Aorta (tissue), 5 donors: Measurements from ENCODE around the gene NOCT. TPM values are rescaled to one million over a fixed set of nuclear protein-coding genes. Genes with fewer than 3 reads are reported as not detected.
"Not testable (repeated sequence)": the region's sequence is repeated elsewhere in the genome, so short reads cannot be mapped to it uniquely, and the experiment has no call there.

Experiments
- ATAC-seq: fragments of 200-7000 bp; cut with Tn5 transposase; one replicate; pipeline ENCODE4 v1.9.1; 2022; ENCODE audit warnings: moderate library complexity; ENCODE audit not compliant: low FRiP score
- DNase-seq, 2 donors: peaks; one replicate each; pipeline ENCODE4 v3.0.0-alpha.2; 2020
- H3K27ac ChIP-seq, 2 donors: one replicate each; pipeline ENCODE4 v1.5.1; 2013; ENCODE audit warnings: low read length in 2 of 2, mild to moderate bottlenecking in 2 of 2, moderate library complexity in 2 of 2, control low read depth in 1 of 2, inconsistent platforms in 1 of 2, low read depth in 1 of 2
- H3K27me3 ChIP-seq, 2 donors: one replicate each; pipeline ENCODE4 v1.6.1; 2013; ENCODE audit warnings: control low read depth in 1 of 2, low read length in 1 of 2, mild to moderate bottlenecking in 1 of 2, moderate library complexity in 1 of 2; ENCODE audit not compliant: insufficient read depth in 2 of 2, control insufficient read depth in 1 of 2
- H3K36me3 ChIP-seq, 2 donors: one replicate each; pipeline ENCODE4 v1.6.1; 2013; ENCODE audit warnings: control low read depth in 1 of 2, low read length in 1 of 2, mild to moderate bottlenecking in 1 of 2; ENCODE audit not compliant: insufficient read depth in 2 of 2, control insufficient read depth in 1 of 2
- H3K4me1 ChIP-seq, 2 donors: one replicate each; pipeline ENCODE4 v1.6.1; 2013; ENCODE audit warnings: low read length in 2 of 2, control low read depth in 1 of 2, mild to moderate bottlenecking in 1 of 2, moderate library complexity in 1 of 2; ENCODE audit not compliant: insufficient read depth in 2 of 2, control insufficient read depth in 1 of 2
- H3K4me3 ChIP-seq, 2 donors: one replicate each; pipeline ENCODE4 v1.5.1; 2013; ENCODE audit warnings: low read length in 2 of 2, control low read depth in 1 of 2, mild to moderate bottlenecking in 1 of 2
- H3K9me3 ChIP-seq: one replicate; pipeline ENCODE4 v1.6.1; 2013; ENCODE audit warnings: mild to moderate bottlenecking, low read length; ENCODE audit not compliant: control insufficient read depth
- whole genome bisulfite sequencing, 2 donors: extraction: QIAGEN DNeasy Blood & Tissue Kit; methylation state at CpG; one replicate each; pipeline ENCODE4 v1.1.7; 2013; 5-methylcytosine and 5-hydroxymethylcytosine counted together
- intact Hi-C, 2 donors: fragments of 100-400 bp; cut with DNase I; formaldehyde crosslinking; loops; one replicate each; pipeline versions ENCODE4 v1.14.2 to v1.15.0; 2022
- polyA plus RNA-seq, 2 donors: library from polyadenylated mRNA; stranded (reverse); fragments of 200-250 nt; gene quantifications; one replicate each; pipeline ENCODE4 v1.2.3, GENCODE V29; 2013
- total RNA-seq, 2 donors: library from RNA; stranded (reverse); fragmentation: NEBNext Ultra II Directional; extraction: Animal tissue kit (Norgen Biotek cat#: 25700); gene quantifications; one replicate each; pipeline ENCODE4 v1.2.1, GENCODE V29; 2021
- donor health status: healthy with polysubstance abuse.
- donor health status: Bipolar disorder and iron deficiency.
- donor health status: DM: no; HTN: no; CAD: no.
- donor health status: DM: no; HTN: no; CAD: no.
- donor health status: DM: yes; HTN: yes; CAD: no.

NOCT gene
- total and polyA plus RNA-seq, 4 donors: 0.20 to 6.9 (median 3.6) TPM

DNA sequence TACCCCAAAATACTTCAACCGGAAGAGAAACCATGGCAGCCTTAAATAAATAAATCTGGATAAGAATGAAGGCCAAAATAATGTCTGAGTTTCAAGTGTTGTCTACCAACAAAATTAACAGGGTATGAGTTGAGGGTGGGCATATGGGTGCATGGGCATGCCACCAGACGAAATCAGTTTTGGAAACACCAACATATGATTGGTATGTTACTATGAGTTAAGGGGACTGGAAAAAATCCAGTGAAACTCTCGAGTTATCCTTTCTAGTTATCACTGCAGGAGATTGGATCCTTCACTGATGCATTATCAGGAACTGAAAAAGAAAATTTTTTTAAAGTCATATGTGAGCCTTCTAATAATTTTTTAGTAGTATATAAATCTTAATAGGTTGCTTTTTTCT is 32.4 kb downstream of the NOCT start:
- no peaks in the 10 kb centered on the region for H3K9me3 ChIP-seq
- no peaks in the 10 kb centered on the region for H3K36me3 ChIP-seq
- ATAC-seq (no peak), DNase-seq (no peak)
- intact Hi-C loops: no loop called here
- no peaks in the 10 kb centered on the region for H3K4me1 ChIP-seq
- H3K4me3 ChIP-seq: no peak overlapping the region
- H3K27me3 ChIP-seq: no peaks in the 10 kb centered on the region
- H3K27ac ChIP-seq: no peak overlapping the region
- 31 to 36% methylated on average over 3 of the region's 3 CpGs for WGBS, 2 donors

DNA sequence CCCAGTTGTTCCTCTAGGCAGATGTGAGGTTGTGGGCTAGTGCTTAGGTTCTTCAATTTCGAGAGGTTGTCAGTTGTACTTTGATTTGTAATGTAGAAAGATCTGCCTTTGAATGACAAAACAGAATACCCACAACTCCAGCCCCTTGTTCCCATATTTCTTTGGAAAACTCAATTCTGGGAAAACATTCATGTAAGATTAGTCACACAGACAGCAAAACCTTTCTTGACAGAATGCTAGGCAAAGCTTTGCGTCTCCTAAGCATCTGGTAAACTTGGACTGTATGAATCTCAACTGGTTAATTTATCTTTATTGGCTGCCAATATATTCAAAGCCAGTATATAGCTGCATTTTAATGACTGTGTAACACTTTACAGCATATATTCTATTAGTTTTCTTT is 34.9 kb downstream of the NOCT start:
- Histone ChIP-seq H3K36me3 (peaks cover 0 to 2% of the 10 kb centered on the region in 2 donors), H3K9me3 (no peaks in the 10 kb centered on the region), H3K4me3 (no peak overlapping the region), H3K4me1 (peaks cover 0 to 11% of the 10 kb centered on the region in 2 donors), H3K27ac (no peak overlapping the region), H3K27me3 (no peaks in the 10 kb centered on the region)
- 41 to 61% methylated on average over 2 of the region's 2 CpGs for WGBS, 2 donors
- no peak for ATAC-seq
- no peak for DNase-seq
- intact Hi-C loops: no loop called here

DNA sequence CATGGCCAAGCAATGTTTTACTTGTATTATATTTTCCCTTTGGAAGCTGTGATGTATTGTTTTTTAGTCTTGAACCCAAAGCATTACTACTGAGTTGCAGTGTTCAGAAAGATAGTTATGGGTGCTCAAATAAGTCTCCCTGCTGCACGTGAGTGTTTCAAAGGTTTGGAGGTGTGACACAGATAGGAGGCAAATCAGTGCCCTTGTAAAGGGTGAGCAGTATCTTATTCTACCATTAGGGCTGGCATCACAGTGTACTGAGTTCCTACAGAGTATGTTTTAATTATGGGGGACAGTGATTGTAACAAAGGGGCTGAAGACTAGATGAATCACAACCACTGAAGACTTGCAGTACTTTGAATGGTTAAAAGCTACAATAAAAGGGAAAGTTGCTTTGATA is 38.3 kb downstream of the NOCT start:
- 78 to 88% methylated on average over 1 of the region's 1 CpG for WGBS, 2 donors

DNA sequence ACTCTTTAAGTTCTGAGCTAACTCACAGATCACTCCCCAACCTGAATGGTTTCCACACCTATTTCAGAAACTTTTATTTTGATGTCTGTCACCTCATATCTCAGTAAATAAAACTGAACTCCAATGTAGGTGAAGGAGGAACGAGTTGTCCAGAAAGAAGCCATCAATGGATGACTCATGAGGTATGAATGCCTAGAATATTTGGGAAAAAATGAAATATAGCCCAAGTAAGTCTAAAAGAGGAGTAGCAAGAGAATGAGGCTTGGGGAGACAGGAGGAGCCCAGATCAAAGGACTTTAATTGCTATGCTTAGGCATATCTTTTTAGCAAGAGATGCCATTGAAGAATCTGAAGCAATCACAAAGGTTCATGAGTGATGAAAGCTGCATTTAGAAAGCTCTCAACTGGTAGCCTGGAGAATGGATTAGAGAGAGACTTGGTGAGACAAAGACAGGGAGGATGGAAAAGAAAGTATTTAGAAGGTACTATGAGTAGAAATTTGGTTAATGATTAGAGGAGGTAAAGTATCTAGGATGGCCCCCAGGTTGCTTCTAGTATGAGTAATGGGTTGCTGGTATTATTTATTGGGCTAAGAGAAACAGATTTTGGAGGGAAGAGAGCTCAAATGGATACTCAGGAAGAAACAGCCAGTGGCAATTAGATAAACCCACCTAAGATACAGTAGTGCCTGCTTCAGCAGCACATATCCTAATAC is 39.4 kb downstream of the NOCT start:
- no peak overlapping the region for H3K27ac ChIP-seq
- intact Hi-C loops: no loop called here
- H3K9me3 ChIP-seq: no peaks in the 10 kb centered on the region
- H3K27me3 ChIP-seq: no peaks in the 10 kb centered on the region
- DNase-seq (no peak), ATAC-seq (no peak)
- no peak overlapping the region for H3K4me3 ChIP-seq
- peaks cover 0 to 11% of the 10 kb centered on the region in 2 donors for H3K4me1 ChIP-seq
- 4 to 6% methylated on average over 1 of the region's 1 CpG for WGBS, 2 donors
- H3K36me3 ChIP-seq: peaks cover 0 to 3% of the 10 kb centered on the region in 2 donors

More for the DNA sequence above, 38.3 kb downstream of the NOCT start:
- Histone ChIP-seq H3K36me3 (peaks cover 0 to 3% of the 10 kb centered on the region in 2 donors), H3K4me1 (peaks cover 0 to 11% of the 10 kb centered on the region in 2 donors), H3K27ac (no peak overlapping the region), H3K27me3 (no peaks in the 10 kb centered on the region), H3K4me3 (no peak overlapping the region), H3K9me3 (no peaks in the 10 kb centered on the region)
- ATAC-seq: no peak
- no peak for DNase-seq
- intact Hi-C loops: no loop called here

- 67 to 69% methylated on average over 4 of the region's 4 CpGs for WGBS, 2 donors
- H3K36me3 ChIP-seq, H3K4me3 ChIP-seq, H3K27me3 ChIP-seq, H3K27ac ChIP-seq, H3K9me3 ChIP-seq, DNase-seq, intact Hi-C loops, ATAC-seq: not testable (repeated sequence)
- H3K4me1 ChIP-seq: peaks cover 0 to 11% of the 10 kb centered on the region in 2 donors
These were observed 43.4 kb downstream of the NOCT start for GRCh38 chr4:139059026-139059425.

GRCh38 chr4:139060591-139060990 is 45.0 kb downstream of the NOCT start:
- Histone ChIP-seq H3K4me1 (no peaks in the 10 kb centered on the region), H3K36me3 (peaks cover 3 to 7% of the 10 kb centered on the region in 2 donors), H3K27ac (no peak overlapping the region), H3K4me3 (no peak overlapping the region), H3K27me3 (no peaks in the 10 kb centered on the region), H3K9me3 (no peaks in the 10 kb centered on the region)
- intact Hi-C loops: no loop called here
- DNase-seq (no peak), ATAC-seq (no peak)
- 91 to 94% methylated on average over 3 of the region's 3 CpGs for WGBS, 2 donors

DNA sequence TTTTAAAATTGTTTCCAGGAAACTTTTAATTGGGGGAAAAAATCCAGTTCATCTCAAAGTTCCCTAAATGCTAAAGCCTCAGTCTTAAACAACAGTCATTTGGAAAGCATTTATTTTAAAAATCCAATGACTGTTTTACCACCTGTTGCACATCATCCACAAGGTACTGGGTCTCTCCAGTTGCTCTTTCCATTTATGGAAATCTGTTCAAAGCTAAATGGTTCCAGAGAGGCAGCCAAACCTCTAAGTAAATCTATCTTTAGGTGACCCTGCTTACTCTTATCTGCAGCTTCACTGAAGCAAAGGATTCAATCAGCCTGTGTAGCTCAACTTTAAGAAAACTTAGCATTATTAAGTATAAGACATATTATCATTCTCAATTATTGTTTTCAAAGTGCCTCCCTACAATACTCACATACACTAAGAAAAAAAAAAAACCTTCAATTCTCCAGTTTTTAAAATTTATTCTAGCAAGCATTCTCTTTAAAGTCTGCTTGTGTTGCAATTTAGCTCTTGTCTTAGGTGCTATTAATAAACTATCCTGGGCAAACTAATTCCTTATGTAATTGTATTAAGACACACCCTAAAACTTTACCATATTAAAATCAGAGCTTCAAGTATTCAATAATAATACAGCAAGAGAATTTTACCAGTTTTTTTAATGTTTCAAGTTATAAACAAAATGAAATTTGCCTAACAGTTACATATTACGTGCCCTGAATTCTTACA is 60.6 kb downstream of the NOCT start:
- intact Hi-C loops: no loop called here
- Histone ChIP-seq H3K27ac (no peak overlapping the region), H3K36me3 (no peaks in the 10 kb centered on the region), H3K4me3 (no peak overlapping the region), H3K4me1 (no peaks in the 10 kb centered on the region), H3K27me3 (no peaks in the 10 kb centered on the region), H3K9me3 (no peaks in the 10 kb centered on the region)
- 53 to 63% methylated on average over 1 of the region's 1 CpG for WGBS, 2 donors
- no peak for DNase-seq
- ATAC-seq: no peak

DNA sequence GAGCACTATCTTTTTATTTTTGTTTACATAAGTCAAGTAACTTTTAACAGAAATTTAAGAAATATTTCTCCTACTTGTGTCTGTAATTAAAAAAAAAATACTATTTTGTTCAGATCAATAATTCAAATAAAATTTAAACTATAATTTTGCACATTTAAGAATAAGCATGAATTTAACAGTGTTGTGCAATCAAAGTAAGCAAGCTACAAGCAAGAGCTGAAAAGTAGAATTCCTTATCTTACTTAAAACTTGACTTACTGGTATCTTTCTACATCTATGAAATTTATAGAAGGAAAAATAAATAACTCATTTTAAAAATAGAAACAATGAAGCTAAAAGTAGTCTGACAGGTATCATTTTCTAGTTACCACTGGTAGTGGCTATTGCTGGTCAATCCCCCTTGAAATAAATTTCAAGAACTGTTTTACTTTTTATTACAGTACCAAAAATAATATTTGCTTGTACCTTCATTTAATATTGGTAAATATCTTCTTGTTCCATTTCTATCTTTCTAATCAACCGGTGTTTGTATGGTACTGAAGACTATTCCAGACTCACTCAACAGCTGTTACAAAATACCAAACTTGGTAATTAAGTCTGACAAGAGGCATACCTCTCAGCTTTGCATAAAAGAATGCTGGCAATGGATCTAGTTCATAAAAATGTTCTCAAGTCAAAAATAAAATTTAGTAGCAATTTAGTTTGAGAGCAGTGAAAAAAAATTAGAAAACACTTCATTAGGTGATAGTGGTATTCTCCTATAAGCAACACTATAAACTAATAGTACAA is 62.2 kb downstream of the NOCT start:
- Histone ChIP-seq H3K4me1 (no peaks in the 10 kb centered on the region), H3K9me3 (no peaks in the 10 kb centered on the region), H3K4me3 (no peak overlapping the region), H3K27ac (no peak overlapping the region), H3K27me3 (no peaks in the 10 kb centered on the region), H3K36me3 (no peaks in the 10 kb centered on the region)
- DNase-seq (no peak), ATAC-seq (no peak)
- intact Hi-C loops: no loop called here
- 4 to 12% methylated on average over 1 of the region's 1 CpG for WGBS, 2 donors
